Thyroid gland (tissue), 4 donors: ENCODE results near the gene S100A2. TPM values are rescaled to one million over a fixed set of nuclear protein-coding genes. Genes with fewer than 3 reads are reported as not detected.

ENCODE experiments used
- DNase-seq, 2 donors: peaks; one replicate each; pipeline ENCODE4 v3.0.0-alpha.2; 2019
- H3K27ac ChIP-seq, 3 donors: fragments of 200-600 bp; sonication (generic); 1 replicate in 2 of 3; 2 replicates in 1 of 3; pipeline ENCODE4 v1.5.1; 2016 to 2019; ENCODE audit warnings: mild to moderate bottlenecking in 1 of 3, moderate library complexity in 1 of 3
- H3K27me3 ChIP-seq: fragments of 200-600 bp; sonication (generic); one replicate; pipeline ENCODE4 v1.5.1; 2019
- H3K36me3 ChIP-seq, 2 donors: fragments of 200-600 bp; sonication (generic); one replicate each; pipeline ENCODE4 v1.5.1; 2016 to 2019
- H3K4me1 ChIP-seq, 2 donors: fragments of 200-600 bp; sonication (generic); one replicate each; pipeline ENCODE4 v1.5.1; 2017 to 2019
- H3K4me3 ChIP-seq, 3 donors: fragments of 200-600 bp; sonication (generic); replicated peaks in 1 of 3; 1 replicate in 2 of 3; 2 replicates in 1 of 3; pipeline ENCODE4 v1.5.1; 2016; ENCODE audit warnings: mild to moderate bottlenecking in 1 of 3
- H3K9me3 ChIP-seq: fragments of 200-600 bp; sonication (generic); one replicate; pipeline ENCODE4 v1.5.1; 2017
- POLR2A ChIP-seq, 2 donors: fragments of 450-650 bp; IDR thresholded peaks; one replicate each; pipeline ENCODE4 v1.6.1; 2017; ENCODE audit warnings: antibody characterized with exemption in 2 of 2, mild to moderate bottlenecking in 2 of 2, moderate library complexity in 1 of 2
- WGBS, 2 donors: methylation state at CpG; one replicate each; pipeline ENCODE4 v1.1.5; 2017; 5-methylcytosine and 5-hydroxymethylcytosine counted together
- intact Hi-C: fragments of 100-400 bp; cut with DNase I; formaldehyde crosslinking; loops from one replicate; pipeline ENCODE4 v1.15.1; 2023
- total RNA-seq, 4 donors: library from RNA; depleted of rRNA; stranded (reverse); fragments of >200 nt; gene quantifications; one replicate each; pipeline ENCODE4 v1.2.3, GENCODE V29; 2016
- TF ChIP-seq, protein P1 (sequence below), 6 experiments: fragments of 200-600 bp in 3 of 6; fragments of 450-650 bp in 3 of 6; sonication (generic) in 3 of 6; IDR thresholded peaks; one replicate each; pipeline ENCODE4 v1.5.1; 2016 to 2019; ENCODE audit warnings: antibody characterized with exemption in 6 of 6, mild to moderate bottlenecking in 2 of 6, inconsistent platforms in 1 of 6, moderate library complexity in 1 of 6

Gene S100A2
- total RNA-seq, 4 donors from 2014 or later: 2.6 to 10.1 (median 5.9) TPM

DNA sequence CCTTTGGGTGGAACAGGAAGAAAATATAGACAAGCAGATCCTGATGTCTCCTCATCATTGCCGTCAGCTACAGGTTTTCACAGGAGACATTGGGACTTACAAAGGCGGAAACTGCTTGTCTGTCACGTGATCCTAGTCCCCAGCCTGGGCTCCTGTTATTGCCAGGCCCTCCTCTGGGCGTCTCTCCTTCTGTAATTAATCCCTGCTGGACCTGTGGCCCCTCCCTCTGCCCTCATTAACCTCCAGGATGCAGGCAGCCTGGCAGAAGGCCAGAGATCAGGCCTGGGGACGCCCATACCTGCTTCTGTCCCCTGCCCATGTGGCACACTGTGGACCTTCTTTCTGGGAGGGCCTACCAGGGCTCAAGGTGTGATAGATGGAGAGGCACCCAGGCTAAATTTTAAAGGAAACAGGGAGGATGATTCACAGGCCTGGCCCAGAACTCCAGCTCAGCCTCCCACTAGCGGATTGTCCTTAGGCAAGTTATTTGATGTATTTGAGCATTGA is 27.3 kb downstream of the S100A2 start:
- no peak for DNase-seq
- Histone ChIP-seq H3K36me3 (no peaks in the 10 kb centered on the region), H3K27ac (no peak overlapping the region), H3K27me3 (no peaks in the 10 kb centered on the region), H3K4me1 (peaks cover 38 to 68% of the 10 kb centered on the region in 2 donors), H3K4me3 (no peak overlapping the region), H3K9me3 (no peaks in the 10 kb centered on the region)
- intact Hi-C loops: no loop called here
- WGBS, 2 donors: 86 to 93% methylated on average over 4 to 6 of the region's 6 CpGs
- TF ChIP-seq, protein P1, sequence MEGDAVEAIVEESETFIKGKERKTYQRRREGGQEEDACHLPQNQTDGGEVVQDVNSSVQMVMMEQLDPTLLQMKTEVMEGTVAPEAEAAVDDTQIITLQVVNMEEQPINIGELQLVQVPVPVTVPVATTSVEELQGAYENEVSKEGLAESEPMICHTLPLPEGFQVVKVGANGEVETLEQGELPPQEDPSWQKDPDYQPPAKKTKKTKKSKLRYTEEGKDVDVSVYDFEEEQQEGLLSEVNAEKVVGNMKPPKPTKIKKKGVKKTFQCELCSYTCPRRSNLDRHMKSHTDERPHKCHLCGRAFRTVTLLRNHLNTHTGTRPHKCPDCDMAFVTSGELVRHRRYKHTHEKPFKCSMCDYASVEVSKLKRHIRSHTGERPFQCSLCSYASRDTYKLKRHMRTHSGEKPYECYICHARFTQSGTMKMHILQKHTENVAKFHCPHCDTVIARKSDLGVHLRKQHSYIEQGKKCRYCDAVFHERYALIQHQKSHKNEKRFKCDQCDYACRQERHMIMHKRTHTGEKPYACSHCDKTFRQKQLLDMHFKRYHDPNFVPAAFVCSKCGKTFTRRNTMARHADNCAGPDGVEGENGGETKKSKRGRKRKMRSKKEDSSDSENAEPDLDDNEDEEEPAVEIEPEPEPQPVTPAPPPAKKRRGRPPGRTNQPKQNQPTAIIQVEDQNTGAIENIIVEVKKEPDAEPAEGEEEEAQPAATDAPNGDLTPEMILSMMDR (IDR thresholded peaks at IDR 0.05): no peak
- no peak for TF ChIP-seq POLR2A (IDR thresholded peaks at IDR 0.05)

DNA sequence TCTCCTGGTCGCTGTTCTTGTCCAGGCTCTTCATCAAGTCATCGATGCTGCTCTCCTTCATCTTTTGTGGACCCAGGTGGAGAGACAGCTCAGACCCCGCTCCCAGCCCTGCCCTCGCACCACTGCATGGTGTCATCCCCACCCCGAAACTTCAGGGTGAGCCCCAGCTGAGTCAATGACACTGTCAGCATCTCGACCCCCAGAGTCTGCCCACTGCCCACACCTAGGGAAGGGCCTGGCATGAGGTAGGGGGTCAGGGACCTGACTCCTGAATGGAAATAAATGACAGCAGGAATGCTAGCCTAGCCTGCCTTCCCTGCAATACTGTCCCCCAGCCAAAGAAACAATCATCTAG is 28.3 kb downstream of the S100A2 start:
- intact Hi-C loops: no loop called here
- no peak for TF ChIP-seq POLR2A (IDR thresholded peaks at IDR 0.05)
- TF ChIP-seq, protein P1 (IDR thresholded peaks at IDR 0.05): no peak
- Histone ChIP-seq H3K4me3 (no peak overlapping the region), H3K27me3 (no peaks in the 10 kb centered on the region), H3K4me1 (peaks cover 45 to 68% of the 10 kb centered on the region in 2 donors), H3K9me3 (no peaks in the 10 kb centered on the region), H3K36me3 (no peaks in the 10 kb centered on the region), H3K27ac (peak overlapping the region in 2 of 3 donors; percentile 12 to 98)
- no peak for DNase-seq
- WGBS, 2 donors: 93 to 95% methylated on average over 6 of the region's 6 CpGs

DNA sequence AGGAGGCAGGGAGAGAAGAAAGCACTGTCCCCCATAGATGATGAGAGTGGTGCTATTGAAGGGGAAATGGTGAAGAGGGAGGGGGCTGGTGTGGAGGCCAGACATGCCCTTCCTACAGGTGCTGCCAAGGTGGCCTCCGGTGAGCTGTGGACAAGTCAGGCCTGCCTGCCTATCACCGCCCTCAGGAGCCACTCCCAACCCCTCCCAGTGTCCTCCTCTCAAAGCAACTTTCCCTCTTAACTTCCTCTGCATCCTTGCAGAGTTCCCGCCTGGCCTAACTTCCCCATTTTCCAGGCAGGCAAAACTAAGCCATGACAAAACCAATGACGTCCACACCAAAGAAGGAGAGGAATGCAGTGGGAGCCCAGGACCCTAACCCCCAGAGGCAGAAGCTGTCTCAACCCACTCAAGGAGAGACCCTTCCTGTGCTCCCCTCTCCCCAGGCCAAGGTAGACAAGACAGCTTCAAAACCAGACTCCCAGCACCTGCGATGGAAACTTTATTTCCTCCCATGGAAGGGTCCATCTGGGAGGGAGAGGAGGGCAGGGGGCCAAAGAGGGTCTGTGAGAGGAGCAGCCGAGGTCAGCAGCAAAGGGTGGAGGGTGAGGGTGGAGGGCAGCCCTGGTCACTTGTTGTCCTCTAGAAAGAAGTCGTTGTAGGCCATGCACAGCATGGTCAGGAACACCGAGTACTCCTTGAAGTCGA is 28.8 kb downstream of the S100A2 start:
- 76 to 80% methylated on average over 9 of the region's 9 CpGs for WGBS, 2 donors
- TF ChIP-seq, protein P1 (IDR thresholded peaks at IDR 0.05): no peak
- no peak for TF ChIP-seq POLR2A (IDR thresholded peaks at IDR 0.05)
- no peaks in the 10 kb centered on the region for H3K27me3 ChIP-seq
- no peak overlapping the region for H3K4me3 ChIP-seq
- H3K27ac ChIP-seq: peak overlapping the region; percentile 98 to 99 (median 98)
- no peaks in the 10 kb centered on the region for H3K9me3 ChIP-seq
- H3K36me3 ChIP-seq: no peaks in the 10 kb centered on the region
- intact Hi-C loops: no loop called here
- H3K4me1 ChIP-seq: peaks cover 45 to 64% of the 10 kb centered on the region in 2 donors
- DNase-seq: peak; percentile 75 to 78

DNA sequence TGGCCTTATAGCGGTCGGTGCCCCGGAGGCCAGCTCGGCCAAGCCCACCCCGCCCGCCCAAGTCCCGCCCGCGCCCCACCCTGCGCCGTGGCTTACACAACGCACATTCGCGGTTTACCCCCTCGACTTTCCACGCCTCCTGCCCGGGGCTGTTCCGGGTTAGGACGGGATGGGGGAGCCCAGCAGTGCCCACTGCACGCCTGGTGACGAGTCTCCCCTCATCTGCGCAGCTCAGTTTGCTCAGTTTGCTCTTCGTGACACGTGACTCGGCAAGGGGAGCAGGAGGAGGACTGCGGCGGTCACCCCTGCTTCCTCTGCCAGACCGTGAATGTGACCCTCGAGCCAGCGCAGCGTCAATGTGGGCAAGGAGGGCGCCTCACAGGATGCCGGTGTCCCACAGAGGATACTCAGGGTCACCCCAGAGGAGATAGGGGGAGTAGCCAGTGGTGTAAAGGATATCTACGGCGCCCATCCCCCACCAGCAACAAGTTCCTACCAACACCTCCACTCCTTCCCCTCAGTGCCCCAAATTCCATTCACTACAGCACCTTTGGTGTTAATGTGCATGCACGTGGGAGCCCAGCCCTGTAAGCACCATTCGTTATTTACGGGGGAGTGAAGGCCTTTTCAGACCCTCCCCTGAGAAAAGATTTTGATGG is 29.5 kb downstream of the S100A2 start:
- H3K4me1 ChIP-seq: peaks cover 45 to 57% of the 10 kb centered on the region in 2 donors
- H3K4me3 ChIP-seq: peak overlapping the region; percentile 63 to 87 (median 82)
- TF ChIP-seq, protein P1 (IDR thresholded peaks at IDR 0.05): peak in 1 of 6 experiments; percentile 1
- peak; percentile 89 to 95 for TF ChIP-seq POLR2A (IDR thresholded peaks at IDR 0.05)
- H3K27ac ChIP-seq: peak overlapping the region; percentile 98 to 99 (median 98)
- WGBS, 2 donors: 3% methylated on average over 17 to 20 of the region's 38 CpGs
- no peaks in the 10 kb centered on the region for H3K36me3 ChIP-seq
- intact Hi-C loops: no loop called here
- no peaks in the 10 kb centered on the region for H3K27me3 ChIP-seq
- peak; percentile 92 to 94 for DNase-seq
- no peaks in the 10 kb centered on the region for H3K9me3 ChIP-seq
